HG02884 (cell line): Measurements from ENCODE around the gene POMGNT2.
"Not testable (repeated sequence)": the region's sequence is repeated elsewhere in the genome, so short reads cannot be mapped to it uniquely, and the experiment has no call there.

ENCODE experiments used
- ATAC-seq: cut with Tn5 transposase; IDR thresholded peaks from one replicate; pipeline ENCODE4 v1.9.1; 2021; ENCODE audit warnings: mild to moderate bottlenecking, moderate library complexity; ENCODE audit not compliant: unreplicated experiment

POMGNT2 gene

DNA sequence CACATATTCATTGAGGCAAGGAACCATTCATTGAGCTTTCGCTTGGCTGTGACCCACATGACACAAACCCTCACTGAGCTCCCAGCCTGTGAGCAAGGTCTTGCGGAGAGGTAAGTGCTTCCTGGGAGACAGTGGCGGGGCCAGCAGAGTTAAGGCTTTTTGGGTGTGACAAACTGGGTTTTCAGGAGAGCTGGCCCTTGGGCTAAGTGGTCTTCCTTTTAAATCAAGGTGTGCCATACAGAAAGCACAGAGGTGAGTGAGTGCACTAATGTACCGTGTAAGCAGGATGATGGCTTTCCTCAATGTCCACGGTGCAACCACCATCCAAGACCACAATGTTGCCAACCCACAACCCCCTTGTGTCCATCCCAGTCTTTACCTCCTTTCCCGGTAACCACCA, 28.6 kb downstream of the POMGNT2 start:
- no peak for ATAC-seq

DNA sequence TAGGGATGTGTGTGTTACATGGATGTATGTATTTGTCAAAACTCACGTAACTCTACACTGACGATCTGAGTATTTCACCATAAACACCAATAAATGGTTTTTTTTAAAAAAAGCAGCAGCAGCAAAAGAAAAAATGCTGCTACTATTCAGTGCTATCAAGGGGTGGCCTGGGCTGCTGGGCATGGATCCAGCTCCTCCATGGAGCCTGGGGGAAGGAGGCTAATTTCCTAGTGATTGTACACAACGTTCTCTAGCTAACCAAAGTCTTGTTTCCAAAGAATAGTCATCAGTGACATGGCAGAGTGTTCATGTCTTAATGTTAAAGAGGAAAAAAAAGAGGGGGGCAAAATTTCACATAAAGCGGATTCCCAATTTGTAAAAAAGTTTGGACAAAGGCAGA, 29.0 kb downstream of the POMGNT2 start:
- ATAC-seq = no peak

DNA sequence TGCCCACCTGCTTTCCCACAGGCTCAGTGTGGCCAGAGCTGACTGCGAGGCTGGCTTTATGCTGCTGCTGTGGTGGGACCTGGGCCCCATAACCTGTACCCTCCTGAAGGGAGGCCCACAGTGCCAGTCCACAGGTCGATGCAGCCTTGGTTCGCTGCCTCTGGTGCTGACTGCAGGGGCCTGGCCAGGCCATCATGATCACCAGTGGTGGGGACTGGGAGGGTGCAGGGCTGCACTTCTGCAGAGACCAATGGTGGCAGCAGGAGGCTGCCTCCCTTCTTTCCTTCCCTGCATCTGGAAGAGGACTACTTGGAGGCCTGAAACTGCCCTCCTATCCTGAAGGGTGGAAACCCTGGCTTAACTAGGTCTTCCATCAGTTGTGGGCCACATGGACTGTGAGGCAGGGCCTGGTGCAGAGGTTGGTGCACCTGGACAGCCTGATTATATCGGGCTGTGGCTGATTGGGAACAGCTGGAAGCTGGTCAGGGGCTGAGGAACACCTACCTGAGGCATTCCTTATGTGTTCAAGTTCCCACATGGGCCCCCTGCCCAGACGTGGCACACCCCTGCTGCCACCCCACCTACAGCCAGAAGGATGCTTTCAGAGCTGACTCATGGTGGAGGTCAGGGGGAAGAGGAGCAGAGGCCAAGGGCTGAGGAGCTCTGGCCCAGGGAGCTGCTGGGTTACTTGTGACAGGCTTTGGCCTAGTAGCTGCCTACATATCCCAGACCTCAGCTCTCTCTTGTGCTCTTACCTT, 29.8 kb downstream of the POMGNT2 start:
- ATAC-seq = no peak

DNA sequence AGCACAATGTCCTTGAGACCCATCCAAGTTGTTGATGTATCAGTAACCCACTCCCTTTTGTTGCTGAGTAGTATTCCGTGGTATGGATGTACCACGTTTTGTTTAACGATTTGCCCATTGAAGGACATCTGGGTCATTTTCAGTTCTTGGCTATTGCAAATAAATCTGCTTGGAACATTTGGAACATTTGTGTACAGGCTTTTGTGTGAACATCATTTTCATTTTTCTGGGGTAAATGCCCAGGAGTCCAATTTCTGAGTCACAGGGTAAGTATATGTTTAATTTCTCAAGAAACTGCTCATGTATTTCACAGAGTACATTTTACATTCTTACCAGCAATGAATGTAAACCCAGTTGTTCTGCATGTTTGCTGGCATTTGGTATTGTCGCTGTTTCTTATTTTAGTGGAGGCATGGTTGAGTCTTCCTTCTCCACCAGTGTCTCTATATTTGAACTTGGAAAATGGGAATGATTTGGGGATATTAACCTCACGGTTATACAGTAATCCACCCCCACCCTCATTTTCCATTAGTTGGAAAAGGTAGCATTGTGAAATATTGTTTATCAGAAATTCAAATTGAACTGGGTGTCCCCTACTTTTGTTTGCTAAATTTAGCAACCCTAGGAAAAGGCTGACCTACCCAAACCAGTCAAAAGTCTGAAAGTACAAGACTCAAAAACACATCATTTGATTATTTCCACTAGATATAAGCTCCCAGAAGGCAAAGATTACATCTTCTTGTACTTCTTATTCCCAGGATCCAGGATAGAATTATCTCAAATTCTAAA, 30.8 kb downstream of the POMGNT2 start:
- ATAC-seq = no peak

DNA sequence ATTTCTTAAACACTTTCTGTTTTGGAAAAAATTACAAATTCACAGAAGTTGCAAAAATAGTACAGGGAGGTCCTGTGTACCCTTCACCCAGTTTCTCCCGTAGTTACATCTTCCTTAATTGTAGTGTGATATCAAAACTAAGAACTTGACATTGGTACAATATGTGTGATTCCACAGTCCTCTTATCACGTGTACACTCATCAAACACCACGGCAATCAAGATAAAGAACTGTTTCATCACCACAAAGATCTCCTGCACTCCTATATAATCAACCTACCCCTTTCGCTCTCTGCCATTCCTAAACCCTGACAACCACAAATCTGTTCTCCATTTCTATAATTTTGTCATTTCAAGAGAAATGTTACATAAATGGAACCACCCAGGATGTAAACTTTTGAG, 31.4 kb downstream of the POMGNT2 start:
- ATAC-seq = no peak

DNA sequence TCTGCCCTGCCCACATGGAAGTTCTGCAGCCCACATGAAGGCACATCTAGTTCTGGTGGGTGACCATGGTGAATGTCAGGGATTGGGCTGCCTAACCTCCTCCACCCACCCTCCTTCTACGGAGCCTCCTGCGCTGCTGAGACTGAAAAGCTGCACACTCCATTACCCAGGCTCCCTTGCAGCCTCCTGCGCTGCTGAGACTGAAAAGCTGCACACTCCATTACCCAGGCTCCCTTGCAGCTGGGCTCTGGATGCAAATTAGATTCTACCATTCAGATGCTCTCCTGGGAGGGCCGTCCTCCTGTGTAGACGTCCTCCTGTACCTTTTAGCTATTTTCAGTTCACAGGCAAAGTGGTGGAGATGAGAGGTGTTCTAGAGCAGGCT, 32.1 kb downstream of the POMGNT2 start:
- ATAC-seq = no peak

DNA sequence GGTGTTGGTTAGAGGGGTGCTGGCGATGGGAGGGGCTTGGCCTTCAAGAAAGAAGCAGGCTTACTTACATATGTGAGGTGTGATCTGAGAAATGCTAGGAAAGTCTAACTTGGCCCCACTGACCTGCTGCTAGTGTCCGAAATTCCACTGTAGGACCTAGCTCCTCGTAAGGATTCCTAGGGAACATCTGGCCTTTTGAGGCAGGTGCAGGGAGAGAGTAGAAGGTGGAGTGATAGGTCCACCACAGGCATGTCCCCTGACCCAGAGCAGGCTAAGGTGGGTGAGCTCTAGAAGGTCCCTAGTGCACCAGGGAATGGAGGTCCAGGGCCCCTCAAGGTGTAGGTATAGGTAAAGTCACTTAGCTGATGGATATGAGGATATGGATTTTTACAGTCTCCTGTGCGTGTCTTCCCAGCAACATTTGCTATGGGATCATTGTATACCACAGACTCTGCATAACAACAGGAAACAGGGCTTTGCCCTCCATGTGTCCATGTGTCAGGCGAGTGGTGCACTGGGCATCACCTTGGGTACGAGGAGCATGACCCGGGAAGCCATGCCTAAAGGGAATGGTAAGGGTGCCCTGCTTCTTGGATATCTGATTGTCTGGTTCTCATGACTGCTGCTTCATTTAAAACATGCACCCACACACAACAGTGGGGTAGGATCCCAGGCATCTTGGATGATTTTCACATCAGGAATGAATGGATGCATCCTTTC, 32.6 kb downstream of the POMGNT2 start:
- no peak for ATAC-seq

DNA sequence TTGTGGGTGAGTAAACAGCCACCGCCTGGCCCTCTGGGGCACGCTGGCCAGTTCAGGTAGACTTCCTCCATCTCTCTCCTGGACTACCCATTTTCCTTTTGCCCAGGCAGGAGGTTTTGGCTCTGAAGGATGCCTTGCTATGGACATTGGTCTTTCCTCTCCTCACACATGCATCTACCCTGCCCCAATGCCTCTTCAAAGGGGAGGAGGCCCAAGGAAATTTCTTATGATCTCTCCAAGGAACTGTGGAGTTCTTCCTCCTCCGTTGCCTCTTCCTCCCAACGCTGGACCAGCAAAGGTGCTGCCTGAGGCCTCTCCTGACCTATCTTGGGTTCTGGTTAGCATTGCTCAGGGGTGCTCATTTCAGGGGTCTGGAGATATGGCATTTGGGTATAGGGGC, 33.5 kb downstream of the POMGNT2 start:
- ATAC-seq = no peak

DNA sequence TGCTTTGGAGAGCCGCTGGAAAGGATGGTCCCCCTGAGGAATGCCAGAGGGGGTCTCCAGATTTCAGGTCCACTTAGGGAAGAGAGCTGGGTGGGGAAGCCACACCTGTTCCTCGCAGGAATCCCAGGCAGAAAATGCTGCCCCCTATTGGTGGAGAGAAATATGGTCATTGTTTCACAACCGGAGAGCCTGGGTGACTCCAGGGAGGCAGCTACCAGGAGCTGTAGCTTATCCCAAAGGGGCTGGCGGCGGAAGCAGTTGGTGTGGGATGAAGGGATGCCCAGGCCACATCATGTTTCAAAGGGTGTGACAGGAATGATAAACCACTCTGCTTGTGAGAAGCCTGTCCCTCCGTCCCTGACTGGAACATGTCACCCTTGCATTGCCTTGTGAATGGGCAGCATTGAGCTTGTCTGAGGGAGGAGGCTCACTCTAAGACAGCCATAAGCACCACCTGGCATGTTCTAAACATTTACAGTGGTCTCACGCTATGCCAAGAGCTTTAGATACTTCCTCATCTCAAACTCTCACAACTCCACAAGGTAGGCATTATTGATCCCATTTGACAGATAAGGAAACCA, 34.5 kb downstream of the POMGNT2 start:
- no peak for ATAC-seq

DNA sequence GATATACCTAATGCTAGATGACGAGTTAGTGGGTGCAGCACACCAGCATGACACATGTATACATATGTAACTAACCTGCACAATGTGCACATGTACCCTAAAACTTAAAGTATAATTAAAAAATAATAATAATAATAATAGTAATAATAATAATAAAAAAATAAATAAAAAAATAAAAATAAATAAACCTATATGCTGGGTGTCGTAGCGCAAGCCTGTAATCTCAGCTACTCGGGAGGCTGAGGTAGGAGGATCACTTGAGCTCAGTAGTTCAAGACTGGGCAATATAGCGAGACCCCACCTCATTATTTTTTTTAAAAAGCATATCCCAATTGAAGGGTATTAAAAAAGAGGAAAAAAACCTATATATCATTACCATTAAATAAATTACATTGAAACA, 35.2 kb downstream of the POMGNT2 start:
- ATAC-seq = not testable (repeated sequence)

DNA sequence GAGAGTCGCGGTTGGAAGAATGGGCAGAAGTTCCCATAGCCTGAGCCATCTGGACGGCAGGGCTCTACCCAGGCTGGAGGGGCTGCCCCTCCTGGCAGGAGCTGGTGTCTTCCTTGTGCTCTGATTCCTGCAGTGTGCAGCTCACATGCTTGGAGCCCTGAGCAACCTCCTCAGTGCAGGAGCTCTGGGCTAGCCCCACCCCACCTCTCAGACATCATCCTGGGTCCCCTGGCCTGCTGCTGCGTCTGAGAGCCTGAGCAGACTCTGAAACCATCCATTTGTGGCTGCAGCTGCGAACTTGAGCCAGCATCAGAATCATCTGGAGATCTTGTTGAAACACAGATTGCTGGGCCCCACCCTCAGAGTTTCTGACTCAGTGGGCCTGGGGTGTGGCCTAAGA, 42.8 kb downstream of the POMGNT2 start:
- ATAC-seq = no peak

DNA sequence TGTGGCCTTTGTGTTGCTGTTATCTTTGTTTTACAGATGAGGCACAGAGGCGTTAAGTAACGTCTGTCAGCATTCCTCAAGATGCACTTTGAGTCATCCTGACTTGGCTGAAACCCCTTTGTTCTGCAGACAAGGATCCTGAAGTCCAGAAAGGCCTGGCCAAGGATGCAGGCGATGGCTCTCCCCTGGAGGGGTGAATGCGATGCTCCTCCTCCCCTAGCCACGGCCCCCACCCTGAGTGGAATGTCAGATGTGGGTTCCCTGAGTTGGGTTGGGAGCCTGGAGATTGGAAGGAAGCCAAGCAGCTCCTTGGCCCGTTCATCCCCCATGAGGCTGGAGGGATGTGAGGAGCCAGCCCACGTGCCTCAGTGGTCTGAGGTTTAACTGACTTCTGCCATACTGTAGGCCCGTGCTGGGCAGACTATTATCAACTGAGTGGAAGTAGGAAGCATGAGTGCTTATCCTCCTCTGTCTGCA, 43.3 kb downstream of the POMGNT2 start:
- ATAC-seq = no peak

DNA sequence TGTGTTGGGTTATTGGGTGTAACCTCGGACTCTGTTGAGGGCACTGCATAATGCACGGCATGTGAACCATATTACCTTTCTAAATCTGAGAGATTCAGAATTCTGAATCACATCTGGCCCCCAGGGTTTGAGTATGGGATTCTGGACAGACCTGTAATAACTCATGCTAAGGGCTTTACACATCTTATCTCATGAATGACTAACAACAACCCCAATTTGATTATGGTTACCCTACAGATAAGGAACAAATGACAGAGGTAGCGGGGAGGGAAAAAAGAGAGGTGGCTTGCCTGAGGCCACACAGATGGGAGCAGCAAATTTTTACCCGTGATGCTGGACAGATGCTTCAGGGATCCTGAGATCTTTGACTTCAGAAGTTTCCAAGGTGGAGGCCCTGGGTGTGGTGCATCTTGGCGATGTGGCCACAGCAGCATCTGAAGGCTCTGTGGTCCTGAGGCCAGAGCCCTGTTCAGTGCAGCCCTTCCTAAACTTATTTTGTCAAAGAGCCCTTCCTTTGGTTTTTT, 43.8 kb downstream of the POMGNT2 start:
- ATAC-seq = no peak

DNA sequence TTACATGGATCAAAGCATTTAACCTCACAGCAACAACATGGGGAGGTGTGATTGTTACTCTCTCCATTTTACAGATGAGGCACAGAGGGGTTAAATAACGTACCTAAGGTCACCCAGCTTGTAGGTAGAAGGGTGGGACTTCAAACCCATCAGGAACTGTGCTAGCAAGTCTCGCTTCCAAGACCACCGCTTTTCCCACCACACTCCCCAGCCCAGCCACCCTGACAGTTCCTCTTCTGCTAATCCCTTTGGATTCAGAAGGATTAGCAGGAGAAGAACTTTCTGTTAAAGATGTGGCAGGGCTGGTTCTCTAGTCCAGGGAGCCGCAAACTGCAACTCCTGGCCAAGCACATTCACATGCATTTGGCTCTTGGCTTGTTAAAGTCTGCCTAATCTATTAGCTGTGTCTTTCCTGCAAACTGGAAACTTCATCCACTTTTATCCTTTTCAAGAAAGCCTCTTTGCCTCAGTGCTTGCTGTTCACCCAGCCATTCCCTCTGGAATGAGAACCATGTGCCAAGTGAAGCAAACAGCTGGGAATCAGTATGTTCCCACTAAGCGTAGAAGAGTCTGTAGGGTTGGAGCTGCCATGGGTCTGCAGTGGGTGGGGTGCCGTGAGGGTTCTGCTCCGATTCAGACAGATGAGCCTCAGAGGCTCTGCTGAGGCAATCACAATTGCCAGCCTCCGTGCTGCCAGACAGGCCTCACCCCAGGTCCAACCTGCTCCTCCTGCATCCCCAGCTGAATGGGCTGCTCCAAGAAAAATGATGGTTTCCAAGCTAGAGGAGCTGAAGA, 44.6 kb downstream of the POMGNT2 start:
- ATAC-seq = no peak

DNA sequence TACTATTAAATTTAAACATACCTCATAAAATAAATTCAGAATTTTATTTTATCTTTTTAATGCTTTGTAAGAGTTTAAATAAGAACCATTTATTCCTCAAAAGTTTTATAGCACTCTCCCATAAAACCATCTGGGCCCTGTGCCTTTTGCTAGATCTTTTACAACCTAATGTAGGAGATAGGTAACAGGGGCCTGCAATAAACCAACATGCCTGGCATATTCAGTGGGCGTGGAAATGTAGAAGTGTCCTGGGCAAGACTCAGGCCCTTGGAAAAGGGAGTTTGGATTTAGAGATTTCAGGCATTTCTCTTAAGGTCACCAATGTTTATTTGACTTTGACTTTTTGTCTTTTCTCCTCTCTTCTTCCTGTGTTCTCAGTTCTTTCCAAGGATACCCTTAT, 46.4 kb downstream of the POMGNT2 start:
- ATAC-seq = no peak

DNA sequence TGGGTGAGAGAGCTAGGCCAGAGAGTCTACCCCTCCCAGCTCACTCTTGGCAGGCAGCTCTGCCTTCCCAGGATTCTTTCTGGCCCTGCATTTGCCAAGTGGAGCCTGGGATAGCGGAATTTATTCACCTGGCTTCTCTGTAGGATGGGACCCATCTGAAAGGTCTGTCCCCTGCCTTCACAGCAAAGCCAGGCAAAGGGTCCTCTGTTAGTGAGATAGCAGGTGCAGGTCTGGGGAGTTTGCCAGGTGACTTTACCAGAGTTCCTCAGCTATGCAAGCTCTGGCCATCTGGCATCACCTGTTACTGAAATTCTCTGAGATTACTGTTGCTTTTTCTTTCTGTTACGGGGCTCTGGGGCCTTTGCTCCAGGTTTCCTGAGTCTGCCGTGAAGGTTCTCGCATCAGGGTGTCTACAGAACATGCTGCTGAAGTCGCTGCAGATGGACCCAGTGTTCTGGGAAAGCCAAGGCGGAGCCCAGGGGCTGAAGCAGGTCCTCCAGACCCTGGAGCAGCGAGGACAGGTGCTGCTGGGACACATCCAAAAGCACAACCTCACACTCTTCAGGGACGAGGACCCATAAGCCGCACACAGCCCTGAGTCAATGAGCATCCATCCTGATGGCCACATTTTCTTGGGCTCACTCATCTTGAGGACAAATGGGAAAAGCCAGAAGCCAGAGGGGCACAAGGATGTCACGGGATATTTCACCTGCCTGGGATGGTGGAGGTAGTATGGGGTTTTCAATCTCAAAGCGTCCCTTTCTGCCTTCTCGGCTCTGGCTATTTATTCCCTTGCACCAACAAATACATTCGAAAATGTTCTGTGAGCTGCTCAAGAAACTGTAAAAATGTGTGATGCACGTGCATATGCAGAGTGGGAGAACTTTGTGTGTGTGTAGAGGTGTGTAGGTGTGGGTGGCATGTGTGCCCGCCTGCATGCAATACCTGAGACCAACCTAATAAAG, 49.8 kb downstream of the POMGNT2 start:
- ATAC-seq = no peak

DNA sequence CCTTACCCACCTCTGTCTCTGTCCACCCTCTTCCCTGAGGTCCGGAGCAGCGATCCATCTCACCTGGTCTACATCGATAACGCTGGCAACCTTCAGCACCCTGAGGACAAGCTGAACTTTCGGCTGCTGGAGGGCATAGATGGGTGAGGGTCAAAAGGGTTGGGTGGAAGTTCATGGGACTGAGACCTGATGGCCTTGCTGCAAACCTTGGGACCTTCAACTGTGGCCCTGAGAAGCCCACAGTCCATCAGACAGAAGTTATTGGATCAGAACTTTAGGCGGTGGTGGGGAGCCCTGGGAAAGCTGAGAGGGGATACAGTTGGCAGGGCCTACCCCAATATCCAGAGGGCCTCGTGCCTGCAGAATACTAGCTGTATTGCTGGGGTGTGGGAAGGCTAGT, 50.5 kb downstream of the POMGNT2 start:
- ATAC-seq = no peak

DNA sequence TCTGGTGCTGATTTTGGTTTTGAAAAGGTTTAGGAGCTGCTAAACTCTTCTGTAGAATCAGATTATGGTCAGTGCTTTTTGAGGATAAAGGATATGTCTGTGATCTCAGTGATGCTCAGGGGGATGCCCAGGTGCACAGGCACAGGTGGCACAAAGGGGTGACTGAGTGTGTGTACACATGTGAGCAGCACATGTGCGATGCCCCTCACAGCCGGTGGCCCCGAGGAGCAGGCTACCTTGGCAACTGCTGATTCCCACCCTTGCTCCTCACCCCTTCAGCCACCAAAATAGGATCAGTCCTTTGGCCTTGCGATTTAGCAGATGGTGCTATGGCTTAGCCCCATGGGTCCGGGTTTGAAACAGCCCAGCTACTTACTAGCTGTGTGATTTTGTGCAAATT, 51.1 kb downstream of the POMGNT2 start:
- ATAC-seq = no peak

DNA sequence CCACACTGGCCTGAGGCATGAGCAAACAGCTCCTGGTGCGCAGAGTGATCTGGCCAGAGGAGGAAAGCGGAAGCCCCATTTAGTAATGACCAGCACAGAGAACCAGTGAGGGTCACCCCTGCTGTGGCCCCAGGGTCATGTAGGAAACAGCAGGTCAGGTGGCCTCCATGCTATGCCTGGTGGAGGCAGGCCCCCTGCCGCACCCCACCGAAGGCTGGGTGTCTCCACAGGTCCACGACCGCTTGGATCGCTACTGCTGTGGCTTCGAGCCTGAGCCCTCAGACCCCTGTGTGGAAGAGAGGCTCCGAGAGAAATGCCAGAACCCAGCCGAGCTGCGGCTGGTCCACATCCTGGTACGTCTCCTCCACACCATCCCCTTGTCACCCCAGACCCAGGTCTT, 52.6 kb downstream of the POMGNT2 start:
- ATAC-seq = no peak
